ENCODE measurements around the gene MFGE8.
"Not testable (repeated sequence)": the region's sequence is repeated elsewhere in the genome, so short reads cannot be mapped to it uniquely, and the experiment has no call there.

Gene MFGE8, protein sequence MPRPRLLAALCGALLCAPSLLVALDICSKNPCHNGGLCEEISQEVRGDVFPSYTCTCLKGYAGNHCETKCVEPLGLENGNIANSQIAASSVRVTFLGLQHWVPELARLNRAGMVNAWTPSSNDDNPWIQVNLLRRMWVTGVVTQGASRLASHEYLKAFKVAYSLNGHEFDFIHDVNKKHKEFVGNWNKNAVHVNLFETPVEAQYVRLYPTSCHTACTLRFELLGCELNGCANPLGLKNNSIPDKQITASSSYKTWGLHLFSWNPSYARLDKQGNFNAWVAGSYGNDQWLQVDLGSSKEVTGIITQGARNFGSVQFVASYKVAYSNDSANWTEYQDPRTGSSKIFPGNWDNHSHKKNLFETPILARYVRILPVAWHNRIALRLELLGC

DNA sequence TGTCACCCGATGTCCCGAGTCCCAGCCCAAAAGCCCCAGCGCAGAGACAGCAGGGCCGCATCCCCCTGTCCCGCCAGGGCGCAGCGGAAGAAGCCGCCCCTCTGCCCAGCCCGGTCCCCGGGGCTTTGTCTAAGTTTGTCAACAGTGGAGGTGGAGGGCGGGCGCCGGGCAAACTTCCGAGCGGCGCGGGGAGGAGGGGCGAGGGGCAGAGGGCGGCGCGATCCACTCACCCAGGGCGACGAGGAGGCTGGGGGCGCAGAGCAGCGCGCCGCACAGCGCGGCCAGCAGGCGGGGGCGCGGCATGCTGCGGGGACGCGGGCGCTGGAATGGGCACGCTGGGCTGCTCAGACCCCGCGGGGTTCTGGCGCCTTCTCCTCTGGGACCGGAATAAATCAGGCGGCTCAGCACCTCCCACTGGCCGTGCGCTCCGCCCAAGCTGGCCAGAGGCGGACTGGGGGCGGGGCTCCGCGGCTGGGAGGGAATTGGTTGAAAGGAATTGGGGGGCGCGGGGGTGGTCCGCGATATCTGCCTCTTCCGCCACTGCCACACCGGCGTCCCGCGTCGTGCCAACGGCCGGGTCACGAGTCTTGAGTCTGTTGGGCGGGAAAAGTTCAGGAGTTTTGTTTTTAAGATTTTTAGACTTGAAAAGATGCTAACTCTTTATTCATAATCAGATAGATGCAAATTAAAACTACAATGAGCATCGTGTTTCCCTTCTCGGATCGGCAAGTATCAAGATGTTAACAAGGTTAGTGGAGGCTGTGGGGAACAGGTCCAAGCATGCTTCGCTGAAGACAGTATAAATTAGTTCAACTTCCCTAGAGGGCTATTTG, at the start of gene MFGE8:
Gene MFGE8 (minus strand): TSS at position 363 of the 833 bp plus-strand sequence. CDS start 60 bp downstream, at position 303.
- peak; percentile 58 to 63 for DNase-seq

DNA sequence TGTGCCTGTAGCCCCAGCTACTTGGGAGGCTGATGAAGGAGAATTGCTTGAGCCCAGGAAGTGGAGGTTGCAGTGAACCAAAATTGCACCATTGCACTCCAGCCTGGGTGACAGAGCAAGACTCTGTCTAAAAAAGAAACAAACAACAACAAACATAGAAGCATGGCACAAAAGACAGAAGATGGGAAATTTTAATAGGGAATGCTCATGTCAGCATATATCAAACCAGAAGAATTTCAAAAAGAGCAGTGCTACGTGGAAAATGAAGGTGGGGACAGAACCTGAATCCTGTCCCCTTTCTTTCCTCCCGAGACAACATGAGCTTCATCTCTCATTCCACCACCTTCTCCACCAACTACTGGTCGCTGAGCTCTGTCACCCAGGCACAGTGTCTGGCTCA, 46.3 kb upstream of the MFGE8 start:
- DNase-seq, result no peak

DNA sequence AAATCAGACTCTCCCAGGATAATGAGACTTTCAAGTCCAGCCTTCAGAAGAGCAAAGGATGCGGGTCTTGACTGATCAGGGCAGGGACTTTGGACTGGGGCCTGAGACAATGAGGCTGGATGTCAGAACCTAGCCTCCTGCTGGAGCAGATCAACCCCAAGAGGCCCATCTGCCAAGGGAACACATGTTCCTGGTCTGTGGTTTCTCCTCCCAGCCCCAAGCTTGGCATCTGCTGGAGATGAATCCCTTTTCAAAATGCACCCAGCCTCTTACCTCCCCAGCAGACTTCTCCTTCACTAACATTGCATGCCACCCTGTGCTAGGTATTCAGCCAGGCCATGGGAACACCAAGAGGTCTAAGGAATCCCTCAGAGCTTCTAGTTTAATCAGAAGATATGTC, 43.7 kb upstream of the MFGE8 start:
- no peak for DNase-seq

DNA sequence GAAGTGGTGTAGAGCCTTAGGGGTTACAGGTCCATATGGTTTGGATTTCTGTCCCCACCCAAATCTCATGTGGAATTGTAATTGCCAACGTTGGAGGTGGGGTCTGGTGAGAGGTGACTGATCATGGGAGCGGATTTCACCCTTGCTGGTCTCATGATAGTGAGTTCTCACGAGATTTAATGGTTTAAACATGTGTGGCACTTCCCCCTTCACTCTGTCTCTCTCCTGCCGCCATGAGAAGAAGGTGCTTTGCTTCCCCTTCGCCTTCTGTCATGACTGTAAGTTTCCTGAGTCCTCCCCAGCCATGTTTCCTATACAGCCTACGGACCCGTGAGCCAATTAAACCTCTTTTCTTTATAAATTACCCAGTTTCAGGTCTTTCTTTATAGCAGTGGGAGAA, 43.1 kb upstream of the MFGE8 start:
- DNase-seq, result no peak

DNA sequence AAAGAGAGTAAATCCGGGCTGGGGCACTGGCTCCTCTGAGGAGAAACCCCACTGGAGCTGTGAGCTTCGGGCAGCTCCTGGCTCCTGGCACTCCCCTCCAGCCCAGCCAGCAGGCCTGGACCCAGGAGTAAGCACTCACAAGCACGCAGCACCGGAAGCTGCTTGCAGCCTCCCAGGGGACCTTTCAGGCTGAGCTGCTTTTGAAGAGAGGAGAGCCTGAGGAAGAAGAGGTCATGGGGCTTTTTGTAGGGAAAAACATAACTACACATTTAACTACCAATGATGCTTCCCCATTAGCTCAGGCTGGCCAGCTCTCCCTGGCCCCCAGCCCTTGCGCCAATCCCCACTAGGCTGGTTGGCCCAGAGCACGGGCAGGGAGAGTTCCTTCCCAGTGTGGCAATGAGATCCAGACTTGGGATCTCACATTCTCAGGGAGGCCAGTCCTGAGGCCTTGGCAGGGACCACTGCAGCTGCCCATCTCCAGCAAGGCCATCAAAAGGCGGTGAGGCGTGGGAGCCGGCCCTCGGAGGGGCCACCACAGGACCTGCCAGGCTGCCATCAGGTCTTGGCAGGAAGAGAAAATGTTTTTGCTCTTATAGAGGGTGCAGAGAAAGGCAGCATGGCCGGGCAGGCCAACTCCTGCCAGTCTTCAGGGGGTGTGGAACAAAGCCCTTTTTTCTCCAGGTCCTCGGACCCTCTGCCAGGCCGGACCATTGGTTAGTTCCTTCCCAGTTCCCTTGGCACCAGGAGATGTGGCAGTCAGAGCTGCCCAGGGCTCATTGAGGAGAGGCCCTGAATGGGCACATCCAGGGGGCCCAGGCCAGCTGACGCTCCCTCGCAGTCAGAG, 41.5 kb upstream of the MFGE8 start:
- no peak for DNase-seq

DNA sequence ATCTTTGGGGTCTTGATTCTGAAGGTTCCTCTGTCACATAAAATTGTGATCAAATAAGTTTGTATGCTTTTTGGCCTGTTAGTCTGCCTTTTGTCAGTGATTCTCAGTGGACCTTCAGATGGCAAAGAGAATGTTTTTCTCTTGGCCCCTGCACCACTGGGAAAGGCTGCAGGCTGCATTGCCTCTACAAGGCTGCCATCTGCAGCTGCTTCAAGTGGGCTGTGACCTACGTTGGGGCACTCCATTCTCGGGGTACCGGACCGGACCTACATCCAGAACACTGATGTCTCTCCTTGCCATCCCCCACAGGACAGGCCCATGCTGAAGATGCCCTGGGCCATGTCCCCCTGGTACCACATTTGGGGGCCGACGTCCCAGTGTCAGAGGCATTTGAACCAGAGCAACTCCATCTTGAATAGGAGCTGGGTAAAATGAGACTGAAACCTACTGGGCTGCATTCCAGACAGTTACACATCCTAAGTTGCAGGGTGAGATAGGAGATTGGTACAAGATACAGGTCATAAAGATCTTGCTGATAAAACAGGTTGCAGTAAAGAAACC, 37.5 kb upstream of the MFGE8 start:
- no peak for DNase-seq

DNA sequence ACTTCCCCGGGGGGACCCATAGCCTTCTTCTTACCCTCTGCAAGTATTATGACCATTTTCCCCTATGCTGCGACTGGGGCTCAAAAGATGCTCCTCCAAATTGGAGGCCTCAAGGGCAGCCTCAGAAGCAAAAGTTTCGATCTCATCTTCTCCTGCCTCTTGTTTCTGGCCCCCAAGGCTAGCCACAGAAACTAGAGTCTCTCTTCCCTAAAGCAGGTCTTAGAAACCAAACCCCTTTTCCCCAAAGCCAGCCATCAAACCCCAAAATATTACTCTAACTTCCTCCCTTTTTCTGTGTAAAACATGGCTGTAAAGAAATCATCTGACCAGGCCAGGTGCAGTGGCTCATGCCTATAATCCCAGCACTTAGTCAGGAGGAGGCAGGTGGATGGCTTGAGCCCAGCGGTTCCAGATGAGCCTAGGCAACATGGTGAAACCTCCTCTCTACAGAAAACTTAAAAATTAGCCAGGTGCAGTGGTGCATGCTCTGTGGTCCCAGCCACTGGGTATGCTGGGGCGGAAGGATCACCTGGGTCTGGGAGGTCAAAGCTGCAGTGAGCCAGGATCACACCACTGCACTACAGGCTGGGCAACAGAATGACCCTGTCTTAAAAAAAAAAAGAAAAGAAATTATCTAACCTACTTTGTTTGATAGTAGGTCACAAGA, 36.7 kb upstream of the MFGE8 start:
- DNase-seq, result no peak

DNA sequence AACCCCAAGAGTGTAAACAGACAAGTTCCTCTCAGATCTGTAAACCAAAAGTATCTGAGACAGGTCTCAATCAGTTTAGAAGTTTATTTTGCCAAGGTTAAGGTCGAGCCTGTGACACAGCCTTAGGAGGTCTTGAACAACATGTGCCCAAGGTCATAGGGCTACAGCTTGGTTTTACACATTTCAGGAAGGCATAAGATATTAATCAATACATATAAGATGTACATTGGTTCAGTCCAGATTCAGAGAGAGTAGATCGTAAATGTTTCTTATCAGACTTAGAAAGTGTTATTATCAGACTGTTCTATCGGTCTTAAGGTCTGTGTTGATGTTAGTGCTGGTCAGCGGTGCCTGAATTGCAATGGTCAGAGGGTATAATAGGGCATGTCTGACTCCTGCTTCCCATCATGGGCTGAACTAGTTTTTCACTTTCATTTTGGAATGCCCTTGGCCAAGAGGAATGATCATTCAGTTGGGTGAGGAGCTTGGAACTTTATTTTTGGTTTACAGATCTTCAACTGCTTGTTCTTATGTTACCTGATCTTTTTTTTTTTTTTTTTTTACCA, 27.0 kb upstream of the MFGE8 start:
- DNase-seq, result no peak

DNA sequence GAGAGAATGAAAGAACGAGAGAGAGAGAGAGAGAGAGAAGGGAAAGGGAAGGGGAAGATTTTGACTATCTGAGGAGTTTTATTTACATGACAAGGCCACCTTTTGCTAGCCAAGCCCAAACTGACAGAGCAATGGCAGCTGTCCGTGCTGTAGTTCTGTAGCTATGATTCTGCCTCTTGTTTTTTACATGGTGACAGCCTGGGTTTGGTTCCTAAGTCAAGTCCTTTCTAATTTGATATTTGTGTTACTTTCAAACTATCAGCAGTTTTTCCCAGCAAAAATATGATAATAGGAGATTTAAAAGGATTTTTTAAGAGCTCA, 26.3 kb upstream of the MFGE8 start:
- no peak for DNase-seq

DNA sequence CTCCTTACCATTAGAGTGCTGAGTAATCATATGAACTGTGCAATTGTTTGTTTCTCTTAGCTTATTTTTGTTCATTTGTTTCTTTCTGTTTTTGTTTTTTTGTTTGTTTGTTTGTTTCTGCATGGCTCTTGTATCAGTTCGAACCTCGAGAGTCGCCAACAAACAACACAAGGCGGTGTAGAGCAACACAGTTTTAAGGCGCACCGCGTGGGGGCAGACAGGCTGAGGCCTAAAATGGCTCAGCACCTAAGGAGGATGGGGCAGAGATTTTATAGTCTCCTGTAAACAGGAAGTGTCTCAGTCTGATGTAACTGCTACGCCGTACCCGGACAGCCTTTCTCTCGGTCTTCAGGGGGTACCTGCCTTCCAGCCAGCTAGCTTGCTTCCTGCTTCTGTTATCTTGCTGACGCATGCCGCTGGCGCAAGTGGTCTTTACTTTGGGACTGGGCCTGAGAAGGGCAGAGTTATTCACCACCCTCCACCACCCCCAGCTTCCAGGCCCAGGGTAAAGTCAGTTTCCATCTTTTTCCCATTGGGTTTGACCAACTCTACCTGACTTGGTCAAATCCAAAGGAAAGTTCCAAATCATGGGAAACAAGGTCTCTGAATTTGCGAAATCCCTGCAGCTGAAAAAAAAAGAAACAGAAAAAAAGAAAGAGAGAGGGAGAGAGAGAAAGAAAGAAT, 25.8 kb upstream of the MFGE8 start:
- no peak for DNase-seq

DNA sequence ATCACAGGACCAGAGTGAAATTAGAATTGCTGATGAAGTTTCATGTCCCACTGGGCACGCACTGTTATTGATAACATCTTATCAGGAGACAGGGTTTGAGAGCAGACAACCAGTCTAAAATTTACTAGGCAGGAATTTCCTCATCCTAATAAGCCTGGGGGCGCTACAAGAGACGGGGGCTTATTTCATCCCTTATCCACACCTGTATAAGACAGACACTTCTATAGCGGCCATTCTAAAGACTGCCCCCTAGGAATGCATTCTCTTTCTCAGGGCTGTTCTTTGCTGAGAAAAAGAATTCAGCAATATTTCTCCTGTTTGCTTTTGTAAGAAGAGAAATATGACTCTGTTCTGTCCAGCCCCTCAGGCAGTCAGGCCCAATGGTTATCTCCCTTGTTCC, 21.3 kb upstream of the MFGE8 start:
- DNase-seq, result not testable (repeated sequence)

DNA sequence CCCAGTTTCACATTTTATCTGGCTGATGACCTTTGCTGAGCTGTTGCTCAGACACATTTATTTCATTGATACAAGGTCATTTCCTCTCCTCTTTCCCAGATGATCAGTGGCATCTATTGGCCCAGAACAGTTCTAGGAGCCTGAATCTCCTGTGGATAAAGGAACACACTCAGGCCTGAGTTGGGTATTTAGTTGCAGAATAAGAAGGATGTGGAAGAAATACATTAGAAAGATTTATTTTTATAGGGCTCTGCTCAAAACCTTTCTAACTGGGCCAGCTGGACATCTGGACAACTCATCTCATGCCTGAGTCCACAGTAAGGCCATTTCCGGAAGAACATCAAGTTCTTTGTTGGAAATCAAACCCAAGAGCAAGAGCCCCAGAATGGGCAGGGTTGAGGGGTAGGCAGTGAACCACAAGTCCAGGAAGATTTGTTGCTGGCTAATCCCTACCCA, 19.7 kb upstream of the MFGE8 start:
- no peak for DNase-seq

DNA sequence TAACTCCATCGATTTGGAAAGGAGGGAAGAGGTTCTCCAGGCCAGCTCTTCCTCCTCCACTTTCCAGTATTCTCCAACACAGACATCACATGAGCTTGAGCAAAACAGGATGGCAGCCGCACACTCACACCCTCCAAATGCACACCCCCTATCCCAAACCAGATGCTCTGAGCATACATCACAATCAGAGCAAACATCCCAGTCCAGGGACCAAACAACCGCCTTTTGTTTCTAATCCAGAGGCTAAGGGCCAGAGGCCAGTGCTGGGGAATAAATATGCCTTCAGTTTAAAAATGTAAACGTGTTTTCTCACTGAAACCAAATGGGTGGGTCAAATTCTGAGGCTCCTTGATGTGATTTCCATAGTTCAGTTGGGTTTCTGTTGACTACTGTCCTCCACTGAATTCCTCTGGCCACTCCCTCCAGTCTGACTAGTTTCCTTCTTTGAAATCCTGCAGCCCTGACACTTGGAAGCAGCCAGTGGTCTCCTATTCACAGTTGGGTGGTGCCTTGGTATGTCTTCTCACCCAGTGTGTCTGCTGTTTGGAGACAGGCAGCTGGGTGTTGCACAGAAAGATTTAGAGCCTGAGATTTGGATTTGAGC, 19.2 kb upstream of the MFGE8 start:
- DNase-seq, result no peak

DNA sequence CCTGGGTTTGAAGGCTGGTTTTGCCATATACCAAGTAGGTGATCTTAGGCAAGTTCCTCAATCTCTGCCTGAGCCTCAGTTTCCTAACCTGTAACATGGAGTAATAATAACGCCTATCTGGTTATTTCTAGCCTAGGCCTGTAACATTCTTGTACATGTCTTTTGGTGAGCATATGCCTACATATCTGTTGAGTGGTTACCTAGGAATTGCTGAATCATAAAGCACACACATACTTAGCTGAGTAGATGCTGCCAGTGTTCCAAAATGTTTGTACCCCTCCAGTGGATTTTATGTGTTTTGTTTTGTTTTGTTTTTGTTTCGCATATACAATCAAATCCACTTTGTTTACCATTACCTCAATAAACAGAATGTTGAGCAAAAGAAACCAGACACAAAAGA, 17.4 kb upstream of the MFGE8 start:
- DNase-seq, result no peak

DNA sequence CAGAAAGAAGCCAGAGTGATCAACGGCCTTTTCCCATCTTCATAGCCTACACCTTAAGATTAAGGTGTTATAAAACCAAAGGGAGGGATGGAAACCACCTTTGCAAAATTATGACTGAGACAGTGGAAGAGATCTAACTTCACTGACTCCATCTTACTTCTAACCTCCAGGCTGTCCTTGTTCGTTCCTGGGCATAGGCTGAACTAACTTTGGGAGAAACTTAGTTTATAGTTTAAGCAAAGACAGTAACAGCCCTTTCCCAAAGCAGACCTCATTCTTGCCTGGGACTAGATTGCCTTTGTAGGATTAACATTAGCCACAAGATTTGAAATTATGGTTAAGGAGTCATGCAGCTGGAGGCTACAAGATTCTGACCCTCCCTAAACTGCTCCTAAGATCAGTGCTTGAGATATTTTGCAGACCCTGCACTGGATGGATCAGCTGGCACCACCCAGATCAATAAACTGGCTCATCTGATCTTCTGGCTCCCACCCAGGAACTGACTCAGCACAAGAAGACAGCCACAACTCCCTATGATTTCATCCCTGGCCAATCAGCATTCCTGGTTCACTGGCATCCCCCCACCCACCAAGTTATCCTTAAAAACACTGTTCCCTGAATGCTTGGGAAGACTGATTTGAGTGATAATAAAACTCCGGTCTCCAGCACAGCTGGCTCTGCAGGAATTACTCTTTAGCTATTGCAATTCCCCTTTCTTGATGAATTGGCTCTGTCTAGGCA, 16.3 kb upstream of the MFGE8 start:
- not testable (repeated sequence) for DNase-seq

DNA sequence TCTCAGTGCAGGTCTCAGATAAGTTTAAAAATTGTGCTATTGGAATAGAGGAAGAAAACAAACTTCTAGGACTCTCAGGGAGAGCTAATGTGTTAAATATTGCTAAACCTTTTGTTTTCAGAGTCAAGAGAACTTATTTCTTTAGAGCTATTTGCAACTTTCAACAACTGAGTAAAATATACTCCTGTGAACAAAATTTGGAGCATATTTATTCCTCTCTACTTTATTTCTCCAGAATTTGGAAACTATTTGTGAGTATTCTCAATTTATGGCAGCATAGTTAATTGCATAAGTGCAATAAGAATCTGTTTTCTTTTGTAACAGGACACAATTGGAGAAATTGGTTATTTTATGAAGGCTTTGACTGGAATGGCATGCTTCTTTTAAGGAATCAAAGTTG, 15.0 kb upstream of the MFGE8 start:
- not testable (repeated sequence) for DNase-seq

DNA sequence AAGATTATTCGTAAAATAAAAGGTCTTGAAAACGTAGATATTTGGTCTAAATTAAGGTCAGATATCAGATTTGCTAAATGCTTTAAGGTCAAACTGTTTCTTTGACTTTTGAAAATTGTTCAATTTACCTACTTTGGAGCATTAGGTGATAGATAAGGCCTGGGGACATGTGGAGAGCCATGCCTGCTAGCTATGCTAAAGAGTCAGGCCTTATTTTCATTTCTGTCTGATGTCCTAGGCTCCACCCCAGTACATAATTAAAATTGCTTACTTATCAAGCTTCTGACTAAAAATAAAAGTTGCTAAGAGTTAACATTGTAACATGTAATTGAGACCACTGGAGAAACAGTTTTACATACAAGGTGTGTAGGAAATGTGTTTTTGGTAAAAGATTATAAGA, 12.5 kb upstream of the MFGE8 start:
- DNase-seq, result not testable (repeated sequence)

DNA sequence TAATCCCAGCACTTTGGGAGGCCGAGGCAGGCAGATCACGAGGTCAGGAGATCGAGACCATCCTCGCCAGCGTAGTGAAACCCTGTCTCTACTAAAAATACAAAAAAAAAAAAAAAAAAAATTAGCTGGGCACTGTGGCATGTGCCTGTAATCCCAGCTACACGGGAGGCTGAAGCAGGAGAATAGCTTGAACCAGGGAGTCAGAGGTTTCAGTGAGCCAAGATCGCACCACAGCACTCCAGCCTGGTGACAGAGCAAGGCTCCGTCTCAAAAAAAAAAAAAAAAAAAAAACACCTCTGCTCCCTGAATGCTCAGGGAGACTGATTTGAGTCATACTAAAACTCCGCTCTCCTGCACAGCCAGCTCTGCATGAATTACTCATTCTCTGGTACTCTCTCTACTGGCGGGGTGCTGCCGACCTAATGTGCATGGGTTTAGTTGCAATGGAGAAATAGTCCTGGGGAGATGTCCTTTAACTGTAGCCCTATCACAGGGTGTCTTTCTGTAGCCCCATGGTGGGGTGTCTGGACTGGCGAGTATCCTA, 7.8 kb upstream of the MFGE8 start:
- not testable (repeated sequence) for DNase-seq

DNA sequence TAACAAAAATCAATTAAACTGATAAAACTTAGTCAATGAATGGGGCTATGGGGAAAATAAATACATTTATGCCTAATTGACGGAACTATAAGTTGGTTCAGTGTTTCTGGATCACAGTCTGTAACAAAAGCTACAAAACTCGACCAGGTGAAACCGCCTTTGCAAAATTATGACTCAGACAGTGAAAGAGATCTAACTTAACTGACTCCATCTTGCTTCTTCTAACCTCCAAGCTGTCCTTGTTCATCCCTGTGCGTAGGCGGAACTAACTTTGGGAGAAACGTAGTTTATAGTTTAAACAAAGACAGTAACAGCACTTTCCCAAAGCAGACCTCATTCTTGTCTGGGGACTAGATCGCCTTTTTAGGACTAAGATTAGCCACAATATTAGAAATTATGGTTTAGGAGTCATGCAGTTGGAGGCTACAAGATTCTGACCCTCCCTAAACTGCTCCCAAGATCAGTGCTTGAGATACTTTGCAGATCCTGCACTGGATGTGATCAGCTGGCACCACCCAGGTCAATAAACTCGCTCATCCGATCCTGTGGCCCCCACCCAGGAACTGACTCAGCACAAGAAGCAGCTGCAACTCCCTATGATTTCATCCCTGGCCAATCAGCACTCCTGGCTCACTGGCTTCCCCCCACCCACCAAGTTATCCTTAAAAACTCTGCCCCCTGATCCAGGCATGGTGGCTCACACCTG, 7.2 kb upstream of the MFGE8 start:
- no peak for DNase-seq
